ENCODE results near the gene CDK5. TPM values are rescaled to one million over a fixed set of nuclear protein-coding genes. Genes with fewer than 3 reads are reported as not detected.
A peak's percentile ranks its signal among the peaks of the same experiment; 100 is the strongest.

The CDK5 gene
- total and polyA plus RNA-seq, 9 of the 15 experiments (the other 6 are each of a cell fraction or from before 2014, with no cell fraction given) = 3.2 to 38.0 (median 27.5) TPM

DNA sequence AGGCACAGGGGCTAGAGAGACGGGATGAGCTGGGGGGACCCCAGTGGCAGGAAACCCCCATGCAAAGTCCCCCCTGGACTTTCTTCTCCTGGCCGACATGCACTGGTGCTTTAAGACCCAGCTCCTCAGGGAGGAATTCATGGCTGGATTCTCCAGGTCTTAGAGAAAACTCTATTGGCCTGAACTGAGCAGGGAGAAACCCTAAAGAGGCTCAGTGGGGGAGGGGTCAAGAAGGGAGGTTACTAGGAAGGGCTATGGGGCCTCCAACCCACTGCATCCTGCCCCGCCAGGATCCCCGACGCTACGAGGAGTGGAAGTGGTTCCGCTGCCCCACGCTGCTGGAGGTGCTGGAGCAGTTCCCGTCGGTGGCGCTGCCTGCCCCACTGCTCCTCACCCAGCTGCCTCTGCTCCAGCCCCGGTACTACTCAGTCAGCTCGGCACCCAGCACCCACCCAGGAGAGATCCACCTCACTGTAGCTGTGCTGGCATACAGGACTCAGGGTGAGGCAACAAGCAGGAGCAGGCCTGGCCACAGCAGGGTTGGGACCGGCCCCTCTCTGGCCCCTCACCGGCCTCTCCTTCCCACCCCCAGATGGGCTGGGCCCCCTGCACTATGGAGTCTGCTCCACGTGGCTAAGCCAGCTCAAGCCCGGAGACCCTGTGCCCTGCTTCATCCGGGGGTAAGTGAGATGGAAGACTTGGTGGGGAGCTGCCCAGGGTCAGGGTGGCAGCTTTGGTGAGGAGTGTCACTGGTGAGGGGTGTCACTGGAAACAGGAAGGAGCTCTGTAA, 47.2 kb downstream of the CDK5 start (continued):
- TF ChIP-seq HDAC1 (IDR thresholded peaks at IDR 0.05) (peak in 1 of 2 experiments; percentile 91; a peak in 2 of 4 replicates), ELF1 (tag; IDR thresholded peaks at IDR 0.05) (no peak), RBM39 (optimal IDR thresholded peaks at IDR 0.05; ENCODE audit: low read depth, low read length) (no peak), OTX1 (CRISPR knock-in tag; IDR thresholded peaks at IDR 0.05) (peak; percentile 80; the same call in 1 of the 2 replicates), SMAD4 (CRISPR knock-in tag; conservative IDR thresholded peaks at IDR 0.05) (peak; percentile 77; the same call in 1 of the 2 replicates), THRAP3 (IDR thresholded peaks at IDR 0.05; ENCODE audit: borderline replicate concordance) (no peak), KHSRP (IDR thresholded peaks at IDR 0.05) (no peak), MYC (IDR thresholded peaks at IDR 0.05; ENCODE audit: low read depth, low read length) (peak; percentile 79), MYC (CRISPR knock-in tag; IDR thresholded peaks at IDR 0.05; ENCODE audit: borderline replicate concordance, low read depth) (0 out of 2 replicates have a peak, but pooled peaks have one; percentile 77), NRF1 (conservative IDR thresholded peaks at IDR 0.05 in 1 of 2, IDR thresholded peaks at IDR 0.05 in 1 of 2) (no peak; a peak in 1 of 4 replicates)
- TF ChIP-seq, protein P1, sequence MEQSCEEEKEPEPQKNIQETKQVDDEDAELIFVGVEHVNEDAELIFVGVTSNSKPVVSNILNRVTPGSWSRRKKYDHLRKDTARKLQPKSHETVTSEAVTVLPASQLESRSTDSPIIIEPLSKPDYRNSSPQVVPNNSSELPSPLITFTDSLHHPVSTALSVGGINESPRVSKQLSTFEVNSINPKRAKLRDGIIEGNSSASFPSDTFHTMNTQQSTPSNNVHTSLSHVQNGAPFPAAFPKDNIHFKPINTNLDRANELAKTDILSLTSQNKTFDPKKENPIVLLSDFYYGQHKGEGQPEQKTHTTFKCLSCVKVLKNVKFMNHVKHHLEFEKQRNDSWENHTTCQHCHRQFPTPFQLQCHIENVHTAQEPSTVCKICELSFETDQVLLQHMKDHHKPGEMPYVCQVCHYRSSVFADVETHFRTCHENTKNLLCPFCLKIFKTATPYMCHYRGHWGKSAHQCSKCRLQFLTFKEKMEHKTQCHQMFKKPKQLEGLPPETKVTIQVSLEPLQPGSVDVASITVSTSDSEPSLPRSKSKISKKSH (CRISPR knock-in tag; IDR thresholded peaks at IDR 0.05) = no peak
- TF ChIP-seq, protein P2, sequence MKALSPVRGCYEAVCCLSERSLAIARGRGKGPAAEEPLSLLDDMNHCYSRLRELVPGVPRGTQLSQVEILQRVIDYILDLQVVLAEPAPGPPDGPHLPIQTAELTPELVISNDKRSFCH (CRISPR knock-in tag; IDR thresholded peaks at IDR 0.05) = no peak
- TF ChIP-seq, protein P2 (tag; IDR thresholded peaks at IDR 0.05) = peak; percentile 39; the same call in 1 of the 2 replicates
- TF ChIP-seq, protein P3, sequence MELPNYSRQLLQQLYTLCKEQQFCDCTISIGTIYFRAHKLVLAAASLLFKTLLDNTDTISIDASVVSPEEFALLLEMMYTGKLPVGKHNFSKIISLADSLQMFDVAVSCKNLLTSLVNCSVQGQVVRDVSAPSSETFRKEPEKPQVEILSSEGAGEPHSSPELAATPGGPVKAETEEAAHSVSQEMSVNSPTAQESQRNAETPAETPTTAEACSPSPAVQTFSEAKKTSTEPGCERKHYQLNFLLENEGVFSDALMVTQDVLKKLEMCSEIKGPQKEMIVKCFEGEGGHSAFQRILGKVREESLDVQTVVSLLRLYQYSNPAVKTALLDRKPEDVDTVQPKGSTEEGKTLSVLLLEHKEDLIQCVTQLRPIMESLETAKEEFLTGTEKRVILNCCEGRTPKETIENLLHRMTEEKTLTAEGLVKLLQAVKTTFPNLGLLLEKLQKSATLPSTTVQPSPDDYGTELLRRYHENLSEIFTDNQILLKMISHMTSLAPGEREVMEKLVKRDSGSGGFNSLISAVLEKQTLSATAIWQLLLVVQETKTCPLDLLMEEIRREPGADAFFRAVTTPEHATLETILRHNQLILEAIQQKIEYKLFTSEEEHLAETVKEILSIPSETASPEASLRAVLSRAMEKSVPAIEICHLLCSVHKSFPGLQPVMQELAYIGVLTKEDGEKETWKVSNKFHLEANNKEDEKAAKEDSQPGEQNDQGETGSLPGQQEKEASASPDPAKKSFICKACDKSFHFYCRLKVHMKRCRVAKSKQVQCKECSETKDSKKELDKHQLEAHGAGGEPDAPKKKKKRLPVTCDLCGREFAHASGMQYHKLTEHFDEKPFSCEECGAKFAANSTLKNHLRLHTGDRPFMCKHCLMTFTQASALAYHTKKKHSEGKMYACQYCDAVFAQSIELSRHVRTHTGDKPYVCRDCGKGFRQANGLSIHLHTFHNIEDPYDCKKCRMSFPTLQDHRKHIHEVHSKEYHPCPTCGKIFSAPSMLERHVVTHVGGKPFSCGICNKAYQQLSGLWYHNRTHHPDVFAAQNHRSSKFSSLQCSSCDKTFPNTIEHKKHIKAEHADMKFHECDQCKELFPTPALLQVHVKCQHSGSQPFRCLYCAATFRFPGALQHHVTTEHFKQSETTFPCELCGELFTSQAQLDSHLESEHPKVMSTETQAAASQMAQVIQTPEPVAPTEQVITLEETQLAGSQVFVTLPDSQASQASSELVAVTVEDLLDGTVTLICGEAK (IDR thresholded peaks at IDR 0.05) = no peak
- TF ChIP-seq, protein P3 (CRISPR knock-in tag; IDR thresholded peaks at IDR 0.05) = no peak

All from K562 (cell line).